Smooth muscle cell (in vitro differentiated cells): ENCODE data around the gene TEX53. TPM values are rescaled to one million over a fixed set of nuclear protein-coding genes. Genes with fewer than 3 reads are reported as not detected.

Experiments used
- DNase-seq: peaks from one replicate; lab custom pipeline; 2025; ENCODE audit not compliant: unreplicated experiment; lab: John Stamatoyannopoulos, UW
- H2AFZ ChIP-seq: fragments of 200-600 bp; sonication (generic); 2 replicates; pipeline ENCODE4 v1.6.0; 2016; ENCODE audit warnings: antibody characterized with exemption, low read depth, mild to moderate bottlenecking
- H3F3A ChIP-seq: fragments of 200-600 bp; sonication (generic); 2 replicates; pipeline ENCODE4 v1.6.0; 2017; ENCODE audit warnings: antibody characterized with exemption, low read depth
- H3K27ac ChIP-seq: fragments of 200-600 bp; sonication (generic); 2 replicates; pipeline ENCODE4 v1.5.1; 2016; ENCODE audit warnings: low read depth, mild to moderate bottlenecking
- H3K27me3 ChIP-seq: fragments of 200-600 bp; sonication (generic); 2 replicates; pipeline ENCODE4 v1.6.1; 2016; ENCODE audit warnings: low read depth, mild to moderate bottlenecking
- H3K36me3 ChIP-seq: fragments of 200-600 bp; sonication (generic); 2 replicates; pipeline ENCODE4 v1.5.1; 2016; ENCODE audit warnings: low read depth
- H3K4me1 ChIP-seq: fragments of 200-600 bp; sonication (generic); 2 replicates; pipeline ENCODE4 v1.5.1; 2016; ENCODE audit warnings: low read depth
- H3K4me2 ChIP-seq: fragments of 200-600 bp; sonication (generic); 2 replicates; pipeline ENCODE4 v1.6.0; 2016; ENCODE audit warnings: mild to moderate bottlenecking
- H3K4me3 ChIP-seq: fragments of 200-600 bp; sonication (generic); 2 replicates; pipeline ENCODE4 v1.5.1; 2016; ENCODE audit warnings: mild to moderate bottlenecking
- H3K79me2 ChIP-seq: fragments of 200-600 bp; sonication (generic); 2 replicates; pipeline ENCODE4 v1.6.0; 2016; ENCODE audit warnings: low read depth, mild to moderate bottlenecking
- H3K9ac ChIP-seq: fragments of 200-600 bp; sonication (generic); 2 replicates; pipeline ENCODE4 v1.6.0; 2016; ENCODE audit warnings: low read depth
- H3K9me3 ChIP-seq: fragments of 200-600 bp; sonication (generic); replicated peaks from 2 replicates; pipeline ENCODE4 v1.5.1; 2016; ENCODE audit warnings: low read depth
- H4K20me1 ChIP-seq: fragments of 200-600 bp; sonication (generic); 2 replicates; pipeline ENCODE4 v1.6.0; 2016; ENCODE audit warnings: low read depth
- CTCF ChIP-seq: fragments of 200-600 bp; sonication (generic); IDR thresholded peaks from 2 replicates; pipeline ENCODE4 v1.5.1; 2017; ENCODE audit warnings: borderline replicate concordance, mild to moderate bottlenecking, antibody characterized with exemption; ENCODE audit not compliant: insufficient read depth, poor library complexity, severe bottlenecking
- WGBS: methylation state at CpG from one replicate; pipeline ENCODE4 v1.1.7; 2016; ENCODE audit warnings: low lambda C conversion rate; 5-methylcytosine and 5-hydroxymethylcytosine counted together
- polyA plus RNA-seq: library from polyadenylated mRNA; unstranded; fragments of >200 nt; fragmentation: Nextera tagmentation; extraction: Ambion mirVana; gene quantifications from 2 replicates; pipeline ENCODE4 v1.2.1, GENCODE V29; 2016
- total RNA-seq: library from RNA; depleted of rRNA; stranded (reverse); fragments of >200 nt; gene quantifications from 2 replicates; pipeline ENCODE4 v1.2.3, GENCODE V29; 2014

TEX53 gene
- total and polyA plus RNA-seq, 2 experiments from 2014 or later = not detected

- WGBS = 50% methylated on average over 2 of the region's 2 CpGs
- Histone ChIP-seq H3K4me3 (no peak overlapping the region), H3K36me3 (no peaks in the 10 kb centered on the region), H3K9me3 (no peaks in the 10 kb centered on the region), H3K27ac (no peak overlapping the region), H2AFZ (no peak overlapping the region), H3F3A (no peaks in the 10 kb centered on the region), H3K4me2 (no peak overlapping the region), H3K9ac (no peak overlapping the region), H3K27me3 (no peaks in the 10 kb centered on the region), H3K4me1 (no peaks in the 10 kb centered on the region), H4K20me1 (no peaks in the 10 kb centered on the region), H3K79me2 (no peaks in the 10 kb centered on the region)
- no peak for DNase-seq
- TF ChIP-seq CTCF = no peak
These were observed 26.4 kb downstream of the TEX53 start for GRCh38 chr9:114631166-114631565.

- Histone ChIP-seq H3K4me3 (no peak overlapping the region), H3K4me1 (no peaks in the 10 kb centered on the region), H3K27me3 (no peaks in the 10 kb centered on the region), H3K9me3 (no peaks in the 10 kb centered on the region), H3K79me2 (no peaks in the 10 kb centered on the region), H4K20me1 (no peaks in the 10 kb centered on the region), H3K27ac (no peak overlapping the region), H2AFZ (no peak overlapping the region), H3F3A (no peaks in the 10 kb centered on the region), H3K9ac (no peak overlapping the region), H3K4me2 (no peak overlapping the region), H3K36me3 (no peaks in the 10 kb centered on the region)
- 84% methylated on average over 7 of the region's 7 CpGs for WGBS
- no peak for DNase-seq
- TF ChIP-seq CTCF = no peak
These were observed 28.0 kb downstream of the TEX53 start for GRCh38 chr9:114629563-114630090.

- no peaks in the 10 kb centered on the region for H3K79me2 ChIP-seq
- H4K20me1 ChIP-seq = no peaks in the 10 kb centered on the region
- no peak for TF ChIP-seq CTCF
- H3K4me2 ChIP-seq = no peak overlapping the region
- H3K4me1 ChIP-seq = no peaks in the 10 kb centered on the region
- no peaks in the 10 kb centered on the region for H3K36me3 ChIP-seq
- no peak for DNase-seq
- no peak overlapping the region for H3K9ac ChIP-seq
- no peaks in the 10 kb centered on the region for H3F3A ChIP-seq
- H3K27me3 ChIP-seq = no peaks in the 10 kb centered on the region
- H2AFZ ChIP-seq = no peak overlapping the region
- no peaks in the 10 kb centered on the region for H3K9me3 ChIP-seq
- 92% methylated on average over 1 of the region's 1 CpG for WGBS
- no peak overlapping the region for H3K27ac ChIP-seq
- no peak overlapping the region for H3K4me3 ChIP-seq
These were observed 30.1 kb downstream of the TEX53 start for GRCh38 chr9:114627553-114627952.

- no peak overlapping the region for H3K27ac ChIP-seq
- no peak overlapping the region for H2AFZ ChIP-seq
- WGBS = 92% methylated on average over 4 of the region's 4 CpGs
- no peak for DNase-seq
- H3F3A ChIP-seq = no peaks in the 10 kb centered on the region
- H3K36me3 ChIP-seq = no peaks in the 10 kb centered on the region
- H3K9me3 ChIP-seq = no peaks in the 10 kb centered on the region
- H3K27me3 ChIP-seq = no peaks in the 10 kb centered on the region
- H4K20me1 ChIP-seq = no peaks in the 10 kb centered on the region
- TF ChIP-seq CTCF = no peak
- H3K79me2 ChIP-seq = no peaks in the 10 kb centered on the region
- H3K4me3 ChIP-seq = no peak overlapping the region
- H3K4me2 ChIP-seq = no peak overlapping the region
- H3K9ac ChIP-seq = no peak overlapping the region
- H3K4me1 ChIP-seq = no peaks in the 10 kb centered on the region
These were observed 31.1 kb downstream of the TEX53 start for GRCh38 chr9:114626415-114627020.
